ENCODE measurements around the gene PCDH12. TPM values are rescaled to one million over a fixed set of nuclear protein-coding genes. Genes with fewer than 3 reads are reported as not detected.

PCDH12 gene
- total RNA-seq, 1 donor from 2014 or later, result not detected

DNA sequence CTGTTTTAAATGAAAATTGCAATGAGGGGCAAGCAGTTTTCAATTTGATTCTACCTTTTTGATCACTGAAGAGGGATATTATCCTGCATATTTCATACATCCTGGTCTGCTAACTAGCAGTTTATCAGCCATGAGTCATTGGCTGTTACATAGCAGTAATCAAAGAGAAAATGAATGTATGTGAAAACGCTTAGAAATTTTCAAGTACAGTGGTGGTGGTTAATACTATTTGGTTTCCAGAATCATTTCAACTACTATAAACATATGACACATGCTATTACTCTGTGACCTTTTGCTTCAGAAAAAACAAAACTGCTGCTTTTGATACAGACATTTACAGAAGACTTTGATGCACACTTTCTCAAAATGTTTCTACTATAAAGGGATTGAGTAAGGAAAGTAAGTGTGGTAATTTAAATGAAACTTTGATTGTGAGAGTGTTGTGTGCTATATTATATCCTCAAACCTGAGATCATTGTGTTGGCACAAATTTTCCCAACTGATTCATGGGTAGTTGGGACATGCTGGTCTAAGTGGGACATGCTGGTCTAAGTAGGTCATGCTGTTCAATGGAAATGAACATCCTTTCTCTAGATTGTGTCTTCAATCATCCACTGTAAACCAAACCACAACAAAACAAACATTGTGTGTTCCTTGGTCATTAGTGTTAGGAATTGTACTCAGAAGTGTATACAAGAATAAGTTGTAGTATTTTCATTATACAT lies 16.0 kb upstream of the PCDH12 start:
- Histone ChIP-seq H3K4me2 (no peak overlapping the region), H3K36me3 (peaks cover 5% of the 10 kb centered on the region), H3K4me1 (peaks cover 6% of the 10 kb centered on the region), H4K20me1 (ENCODE audit: low read depth) (no peaks in the 10 kb centered on the region), H2AFZ (replicated peaks) (no peak overlapping the region), H3K9me3 (ENCODE audit: low read depth) (no peaks in the 10 kb centered on the region), H3K9ac (no peak overlapping the region), H3F3A (ENCODE audit: low read depth) (peaks cover 12% of the 10 kb centered on the region), H3K4me3 (no peak overlapping the region), H3K27ac (no peak overlapping the region), H3K27me3 (no peaks in the 10 kb centered on the region), H3K79me2 (ENCODE audit: low read depth) (peaks cover 19% of the 10 kb centered on the region)
- DNase-seq (ENCODE audit: low spot score), result no peak
- Mint-ChIP-seq H3K9me3 (no peaks in the 10 kb centered on the region), H3K27me3 (ENCODE audit: insufficient read depth, low read depth) (no peaks in the 10 kb centered on the region), H3K36me3 (peaks cover 19% of the 10 kb centered on the region), H3K4me3 (no peak overlapping the region), H3K4me1 (peaks cover 12% of the 10 kb centered on the region), H3K27ac (no peak overlapping the region)
- TF ChIP-seq, protein P1, sequence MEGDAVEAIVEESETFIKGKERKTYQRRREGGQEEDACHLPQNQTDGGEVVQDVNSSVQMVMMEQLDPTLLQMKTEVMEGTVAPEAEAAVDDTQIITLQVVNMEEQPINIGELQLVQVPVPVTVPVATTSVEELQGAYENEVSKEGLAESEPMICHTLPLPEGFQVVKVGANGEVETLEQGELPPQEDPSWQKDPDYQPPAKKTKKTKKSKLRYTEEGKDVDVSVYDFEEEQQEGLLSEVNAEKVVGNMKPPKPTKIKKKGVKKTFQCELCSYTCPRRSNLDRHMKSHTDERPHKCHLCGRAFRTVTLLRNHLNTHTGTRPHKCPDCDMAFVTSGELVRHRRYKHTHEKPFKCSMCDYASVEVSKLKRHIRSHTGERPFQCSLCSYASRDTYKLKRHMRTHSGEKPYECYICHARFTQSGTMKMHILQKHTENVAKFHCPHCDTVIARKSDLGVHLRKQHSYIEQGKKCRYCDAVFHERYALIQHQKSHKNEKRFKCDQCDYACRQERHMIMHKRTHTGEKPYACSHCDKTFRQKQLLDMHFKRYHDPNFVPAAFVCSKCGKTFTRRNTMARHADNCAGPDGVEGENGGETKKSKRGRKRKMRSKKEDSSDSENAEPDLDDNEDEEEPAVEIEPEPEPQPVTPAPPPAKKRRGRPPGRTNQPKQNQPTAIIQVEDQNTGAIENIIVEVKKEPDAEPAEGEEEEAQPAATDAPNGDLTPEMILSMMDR (IDR thresholded peaks at IDR 0.05), result no peak
- no peak for TF ChIP-seq EZH2phosphoT487 (IDR thresholded peaks at IDR 0.05)
- no peak for TF ChIP-seq EZH2 (IDR thresholded peaks at IDR 0.05)

DNA sequence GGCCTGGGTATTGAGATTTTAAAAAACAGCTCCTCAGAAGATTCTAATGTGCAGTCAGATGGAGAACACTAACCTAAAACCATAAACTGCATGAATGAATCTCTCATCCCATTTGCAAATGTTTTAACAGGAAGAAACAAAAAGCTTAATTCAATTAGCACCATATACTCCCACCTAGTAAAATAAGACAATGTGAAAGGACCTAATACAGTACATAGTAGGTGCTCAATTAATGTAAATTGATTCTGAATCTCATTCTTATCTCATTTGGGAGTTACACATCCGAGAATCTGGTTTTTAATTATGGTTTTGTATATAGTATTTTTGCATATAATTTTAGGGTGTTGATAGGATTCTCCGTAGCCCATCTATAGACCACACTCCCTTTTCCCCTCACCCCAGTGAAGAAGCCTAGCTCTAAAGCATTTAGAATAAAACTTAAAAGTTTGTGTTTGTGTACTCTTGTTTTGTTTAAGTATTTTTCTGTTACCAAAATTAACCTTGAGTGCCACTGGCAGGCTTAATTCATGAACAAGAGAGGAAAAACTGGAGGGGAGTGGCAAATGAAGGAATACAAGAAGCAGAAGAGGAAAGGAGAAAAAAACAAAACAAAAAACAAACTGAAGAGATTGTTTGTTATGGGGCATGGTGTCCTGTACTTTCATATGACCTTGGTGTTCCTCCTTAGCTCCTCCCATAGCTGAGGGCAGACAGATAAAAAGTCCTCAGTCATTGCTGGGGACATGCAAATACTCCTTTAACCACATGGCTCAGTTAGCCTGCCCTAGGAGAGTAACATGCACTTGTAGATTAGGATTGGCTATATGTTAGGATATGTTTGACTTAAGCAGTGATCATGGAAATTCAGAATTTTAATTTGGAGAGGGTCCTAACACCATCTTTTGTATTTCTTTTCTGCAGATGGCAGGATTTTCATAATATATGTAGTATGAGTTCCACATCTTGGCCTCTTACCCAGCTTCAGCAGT lies 12.1 kb upstream of the PCDH12 start:
- Mint-ChIP-seq H3K27ac (peak overlapping the region; percentile 82), H3K9me3 (no peaks in the 10 kb centered on the region), H3K27me3 (ENCODE audit: insufficient read depth, low read depth) (peaks cover 2% of the 10 kb centered on the region), H3K4me3 (peak overlapping the region; percentile 97), H3K4me1 (peaks cover 16% of the 10 kb centered on the region), H3K36me3 (peaks cover 8% of the 10 kb centered on the region)
- Histone ChIP-seq H3K4me1 (peaks cover 6% of the 10 kb centered on the region), H3K4me3 (peak overlapping the region; percentile 83), H3K9me3 (ENCODE audit: low read depth) (no peaks in the 10 kb centered on the region), H2AFZ (replicated peaks) (peak overlapping the region; percentile 92), H3K36me3 (peaks cover 5% of the 10 kb centered on the region), H3K79me2 (ENCODE audit: low read depth) (peaks cover 19% of the 10 kb centered on the region), H3K27ac (peak overlapping the region; percentile 85), H4K20me1 (ENCODE audit: low read depth) (no peaks in the 10 kb centered on the region), H3F3A (ENCODE audit: low read depth) (peaks cover 13% of the 10 kb centered on the region), H3K9ac (peak overlapping the region; percentile 47), H3K4me2 (peak overlapping the region; percentile 76), H3K27me3 (no peaks in the 10 kb centered on the region)
- DNase-seq (ENCODE audit: low spot score), result no peak
- TF ChIP-seq, protein P1 (IDR thresholded peaks at IDR 0.05), result no peak
- TF ChIP-seq EZH2 (IDR thresholded peaks at IDR 0.05), result no peak
- TF ChIP-seq EZH2phosphoT487 (IDR thresholded peaks at IDR 0.05), result no peak

DNA sequence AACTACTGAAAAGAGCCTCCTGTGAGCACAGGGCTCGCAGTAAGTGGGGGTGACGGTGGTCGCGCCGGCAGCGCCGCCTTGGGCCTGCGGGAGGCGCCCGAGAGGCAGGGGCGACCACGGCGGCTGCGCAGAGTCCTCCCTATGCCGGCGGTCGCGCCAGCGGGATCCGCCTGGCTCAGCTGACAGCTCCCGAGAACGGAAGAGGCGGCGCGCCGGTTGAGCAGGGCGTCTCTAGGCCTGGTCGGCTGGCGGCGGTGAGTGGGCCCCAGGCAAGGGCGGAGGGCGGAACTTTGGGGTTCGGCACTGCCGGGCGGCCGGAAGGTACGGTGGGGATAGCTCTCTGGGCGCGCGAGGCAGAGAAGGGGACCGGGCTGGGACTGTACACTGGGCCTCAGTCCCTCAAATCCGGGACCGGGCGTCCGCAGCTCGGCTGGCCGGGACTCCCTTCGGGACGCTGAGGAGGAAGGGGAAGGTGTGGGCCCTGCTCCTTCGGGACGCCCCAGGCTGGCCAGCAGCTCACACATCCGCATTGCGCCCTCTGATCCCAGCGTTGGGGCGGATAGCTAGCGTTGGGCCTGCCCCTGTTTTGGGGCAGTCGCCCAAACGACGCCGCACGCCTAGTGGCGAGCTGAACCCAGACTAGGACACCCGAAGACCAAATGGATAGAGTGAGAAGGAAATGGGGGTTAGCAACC lies 11.1 kb upstream of the PCDH12 start, which contains the start of gene RNF14:
RNF14 (plus strand) TSS at position 192 of the 695 bp plus-strand sequence. CDS start 4,484 bp downstream, outside the sequence.
- Histone ChIP-seq H3K79me2 (ENCODE audit: low read depth) (peaks cover 19% of the 10 kb centered on the region), H3K27me3 (no peaks in the 10 kb centered on the region), H4K20me1 (ENCODE audit: low read depth) (no peaks in the 10 kb centered on the region), H3K4me2 (peak within 1 kb of the TSS; percentile 76), H3K9me3 (ENCODE audit: low read depth) (no peaks in the 10 kb centered on the region), H2AFZ (replicated peaks) (peak within 1 kb of the TSS; percentile 98), H3K4me1 (peaks cover 6% of the 10 kb centered on the region), H3K27ac (peak within 1 kb of the TSS; percentile 85), H3K36me3 (peaks cover under 1% of the 10 kb centered on the region), H3K4me3 (peak within 1 kb of the TSS; percentile 83), H3F3A (ENCODE audit: low read depth) (peaks cover 13% of the 10 kb centered on the region), H3K9ac (peak within 1 kb of the TSS; percentile 47)
- Mint-ChIP-seq H3K4me1 (peaks cover 16% of the 10 kb centered on the region), H3K36me3 (peaks cover 2% of the 10 kb centered on the region), H3K27me3 (ENCODE audit: insufficient read depth, low read depth) (peaks cover 2% of the 10 kb centered on the region), H3K27ac (peak within 1 kb of the TSS; percentile 94), H3K4me3 (peak within 1 kb of the TSS; percentile 97), H3K9me3 (no peaks in the 10 kb centered on the region)
- TF ChIP-seq, protein P1 (IDR thresholded peaks at IDR 0.05), result peak; percentile 83
- TF ChIP-seq EZH2phosphoT487 (IDR thresholded peaks at IDR 0.05), result no peak
- peak; percentile 98 for DNase-seq (ENCODE audit: low spot score)

All from neural progenitor cell (in vitro differentiated cells).